ENCODE measurements around the gene TCF4.

Gene TCF4

DNA sequence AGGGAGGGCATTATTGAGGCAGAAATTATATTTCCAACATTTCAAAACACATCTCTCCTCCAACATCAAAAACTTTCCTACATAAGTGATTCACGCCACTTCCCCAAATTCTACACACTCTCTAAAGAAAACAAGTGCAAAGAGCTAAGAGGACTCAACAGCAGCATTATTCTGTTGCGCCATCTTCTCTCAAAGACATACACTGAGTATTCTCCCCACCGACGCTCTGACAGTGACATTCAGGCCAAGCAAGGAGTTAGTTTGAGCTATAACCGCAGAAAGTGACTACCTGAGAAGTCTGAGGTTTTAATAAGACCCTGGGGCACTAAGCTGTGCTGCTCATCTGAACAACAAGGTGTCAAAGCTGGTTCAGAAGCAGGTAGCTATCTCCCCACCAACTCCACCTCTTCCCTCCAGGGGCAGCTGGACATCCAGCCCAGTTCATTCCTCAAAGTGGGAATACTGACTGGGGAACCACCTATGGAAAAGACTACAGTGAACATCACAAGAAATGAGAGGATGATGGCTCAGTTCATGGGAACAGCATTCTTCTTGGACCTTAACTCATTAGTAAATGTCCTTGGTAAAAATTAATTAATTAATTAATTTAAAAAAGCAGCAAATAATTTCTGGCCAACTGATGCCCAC lies 319.2 kb downstream of the TCF4 start:
- DNase-seq (ENCODE audit: low read depth): no peak
- no peak for TF ChIP-seq CTCF (conservative IDR thresholded peaks at IDR 0.05; ENCODE audit: low read depth, low read length)
- no peak overlapping the region for H3K4me3 ChIP-seq (ENCODE audit: low read length)

DNA sequence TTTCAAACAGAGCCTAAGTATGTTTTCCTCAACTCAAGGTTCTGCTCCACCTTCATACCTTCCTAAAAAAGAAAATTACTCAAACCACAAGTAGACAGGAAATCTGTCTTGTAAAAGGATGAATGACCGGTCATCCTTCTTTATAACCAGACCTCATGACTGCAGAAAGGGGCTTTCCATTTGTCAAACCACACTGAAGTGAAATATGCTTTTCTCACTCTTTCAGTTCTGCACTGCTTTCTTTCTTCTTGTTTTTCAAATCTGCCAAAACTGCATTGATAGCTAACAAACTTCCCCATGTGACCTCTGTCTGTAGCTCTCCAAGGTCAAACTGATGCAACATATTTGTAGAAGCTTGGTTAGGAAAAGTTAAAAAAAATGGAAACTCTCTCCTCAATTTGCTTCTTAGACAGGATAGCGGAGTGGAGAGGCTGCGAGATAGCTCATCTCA lies 319.8 kb downstream of the TCF4 start:
- H3K4me3 ChIP-seq (ENCODE audit: low read length): no peak overlapping the region
- DNase-seq (ENCODE audit: low read depth): no peak
- TF ChIP-seq CTCF (conservative IDR thresholded peaks at IDR 0.05; ENCODE audit: low read depth, low read length): no peak

GRCh38 chr18:55266981-55267380 lies 321.0 kb downstream of the TCF4 start:
- H3K4me3 ChIP-seq (ENCODE audit: low read length): no peak overlapping the region
- TF ChIP-seq CTCF (conservative IDR thresholded peaks at IDR 0.05; ENCODE audit: low read depth, low read length): no peak
- DNase-seq (ENCODE audit: low read depth): no peak

DNA sequence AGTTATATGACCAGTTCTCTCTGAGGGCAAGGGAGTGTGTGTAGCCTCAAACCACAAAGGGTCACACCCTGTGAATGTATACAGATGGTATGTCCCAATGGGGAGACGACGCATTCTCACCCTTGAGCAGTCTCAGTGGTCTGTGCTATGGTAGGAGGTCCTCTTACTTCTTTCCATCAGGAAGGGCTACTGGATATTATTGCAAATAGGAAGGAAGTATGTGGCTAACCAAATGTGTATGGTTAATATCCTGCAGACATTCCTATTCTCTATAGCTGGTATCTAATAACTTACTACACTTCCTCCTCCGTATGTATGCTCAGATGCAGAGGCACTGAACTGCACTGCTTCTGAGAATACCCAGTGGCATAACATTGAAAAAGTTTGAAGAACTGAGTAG lies 322.0 kb downstream of the TCF4 start:
- no peak for DNase-seq (ENCODE audit: low read depth)
- H3K4me3 ChIP-seq (ENCODE audit: low read length): no peak overlapping the region
- TF ChIP-seq CTCF (conservative IDR thresholded peaks at IDR 0.05; ENCODE audit: low read depth, low read length): no peak

DNA sequence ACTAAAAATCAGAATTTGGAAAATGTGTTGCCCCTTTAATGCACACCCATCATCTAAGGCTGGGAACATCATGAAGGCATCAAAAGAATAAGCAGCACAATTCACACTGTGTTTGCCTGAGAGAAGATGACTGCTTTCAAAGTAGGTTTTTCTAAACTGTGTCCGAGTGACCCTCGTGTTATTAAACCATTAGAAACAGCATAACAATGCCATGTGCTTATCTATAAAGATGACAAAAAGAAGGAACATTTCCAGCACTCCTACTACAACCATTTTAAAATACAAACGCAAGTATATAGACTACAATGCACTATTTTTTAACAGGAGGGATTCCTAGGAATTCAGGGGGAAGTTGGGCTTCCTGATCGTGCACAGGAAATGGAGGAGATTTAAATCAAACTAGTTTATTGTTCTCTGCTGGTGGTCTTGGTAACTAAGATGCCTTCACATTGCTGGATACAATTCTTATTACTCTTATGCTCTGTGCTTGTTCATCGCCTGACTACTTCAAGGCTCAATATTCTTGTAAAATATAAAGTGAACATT lies 322.8 kb downstream of the TCF4 start:
- no peak for TF ChIP-seq CTCF (conservative IDR thresholded peaks at IDR 0.05; ENCODE audit: low read depth, low read length)
- no peak for DNase-seq (ENCODE audit: low read depth)
- no peak overlapping the region for H3K4me3 ChIP-seq (ENCODE audit: low read length)

DNA sequence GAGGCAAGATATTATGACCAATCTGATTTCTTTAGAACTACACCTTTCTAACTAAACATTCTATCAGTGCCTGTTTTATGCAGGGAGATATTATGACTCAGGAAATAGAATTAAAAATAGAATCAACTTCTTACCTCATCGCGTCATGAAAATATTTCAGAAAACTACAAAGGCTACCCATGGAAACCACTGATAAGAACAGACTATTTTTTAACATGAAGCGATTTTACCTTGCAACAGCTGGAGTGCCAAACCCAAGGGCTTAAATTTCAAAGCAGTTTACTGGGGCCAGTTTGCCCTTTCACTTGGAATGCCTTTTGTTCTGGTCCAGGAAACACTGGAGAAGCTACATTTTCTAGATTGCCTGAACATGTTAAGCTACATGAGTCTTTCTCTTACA lies 323.9 kb downstream of the TCF4 start:
- no peak for DNase-seq (ENCODE audit: low read depth)
- no peak for TF ChIP-seq CTCF (conservative IDR thresholded peaks at IDR 0.05; ENCODE audit: low read depth, low read length)
- no peak overlapping the region for H3K4me3 ChIP-seq (ENCODE audit: low read length)

GRCh38 chr18:55262021-55262560 lies 325.9 kb downstream of the TCF4 start:
- no peak for TF ChIP-seq CTCF (conservative IDR thresholded peaks at IDR 0.05; ENCODE audit: low read depth, low read length)
- no peak for DNase-seq (ENCODE audit: low read depth)
- H3K4me3 ChIP-seq (ENCODE audit: low read length): no peak overlapping the region
